Naive B cell (primary cell): Measurements from ENCODE around the gene SNCA. TPM values are rescaled to one million over a fixed set of nuclear protein-coding genes. Genes with fewer than 3 reads are reported as not detected.

Experiments
- ATAC-seq, 2 donors: fragments of 150-1000 bp; cut with Tn5 transposase; 2 replicates each; pipeline ENCODE4 v1.10.0; 2021; ENCODE audit warnings: low read depth in 2 of 2, mild to moderate bottlenecking in 2 of 2, moderate library complexity in 2 of 2
- DNase-seq: peaks from one replicate; pipeline ENCODE4 v3.0.0; 2022
- H3K27ac Mint-ChIP-seq, 6 donors: one replicate each; pipeline ENCODE4 v1.8.0; 2020 to 2022; ENCODE audit warnings: mild to moderate bottlenecking in 6 of 6, mixed read lengths in 6 of 6, moderate library complexity in 5 of 6, inconsistent platforms in 2 of 6
- H3K27me3 Mint-ChIP-seq, 3 donors: one replicate each; pipeline ENCODE4 v1.8.0; 2021 to 2022; ENCODE audit warnings: mixed read lengths in 3 of 3, mild to moderate bottlenecking in 1 of 3
- H3K36me3 Mint-ChIP-seq, 2 donors: one replicate each; pipeline ENCODE4 v1.8.0; 2020 to 2022; ENCODE audit warnings: mixed read lengths in 2 of 2, inconsistent platforms in 1 of 2, mild to moderate bottlenecking in 1 of 2
- H3K4me1 Mint-ChIP-seq, 3 donors: one replicate each; pipeline ENCODE4 v1.8.0; 2020 to 2022; ENCODE audit warnings: mixed read lengths in 3 of 3, inconsistent platforms in 1 of 3, mild to moderate bottlenecking in 1 of 3, moderate library complexity in 1 of 3
- H3K4me3 Mint-ChIP-seq, 8 donors: one replicate each; pipeline ENCODE4 v1.8.0; 2020 to 2022; ENCODE audit warnings: mild to moderate bottlenecking in 8 of 8, mixed read lengths in 8 of 8, moderate library complexity in 8 of 8, inconsistent platforms in 2 of 8
- H3K9me3 Mint-ChIP-seq, 7 donors: one replicate each; pipeline ENCODE4 v1.8.0; 2020 to 2022; ENCODE audit warnings: mixed read lengths in 7 of 7, mild to moderate bottlenecking in 5 of 7, inconsistent platforms in 2 of 7, moderate library complexity in 1 of 7
- polyA plus RNA-seq, 6 donors: library from polyadenylated mRNA; unstranded; fragments of 300-500 nt; fragmentation: Illumina TruSeq; gene quantifications; one replicate each; pipeline ENCODE4 v1.2.3, GENCODE V29; 2021; ENCODE audit warnings: low read depth in 6 of 6

Gene SNCA
- polyA plus RNA-seq, result 1 to 10 TPM in 5 of 6 donors, not detected in 1; 1.1 to 4.1 (median 2.2) TPM

GRCh38 chr4:89836897-89837384 is at the start of gene SNCA:
Gene SNCA (minus strand): TSS chr4:89837161. CDS start chr4:89835667, 1,494 bp downstream.
- H3K9me3 Mint-ChIP-seq, result no peaks in the 10 kb centered on the region
- H3K4me1 Mint-ChIP-seq, result peaks cover 16 to 23% (median 19%) of the 10 kb centered on the region in 3 donors
- peak within 1 kb of the TSS in 4 of 6 donors; percentile 45 to 92 (median 60) for H3K27ac Mint-ChIP-seq
- no peaks in the 10 kb centered on the region for H3K36me3 Mint-ChIP-seq
- DNase-seq (peak; percentile 17), ATAC-seq (peak; percentile 53 to 56)
- peaks cover 39 to 59% (median 43%) of the 10 kb centered on the region in 3 donors for H3K27me3 Mint-ChIP-seq
- H3K4me3 Mint-ChIP-seq, result peak within 1 kb of the TSS; percentile 75 to 91 (median 86)

- Mint-ChIP-seq H3K27ac (no peak overlapping the region), H3K4me1 (no peaks in the 10 kb centered on the region)
- no peak for ATAC-seq
Measured at GRCh38 chr4:89879215-89879614, 42.3 kb upstream of the SNCA start.

GRCh38 chr4:89878611-89879010 is 41.6 kb upstream of the SNCA start:
- H3K4me1 Mint-ChIP-seq, result no peaks in the 10 kb centered on the region
- no peak for DNase-seq
- no peak overlapping the region for H3K4me3 Mint-ChIP-seq
- H3K27me3 Mint-ChIP-seq, result peaks cover 0 to 5% (median 0%) of the 10 kb centered on the region in 3 donors
- H3K9me3 Mint-ChIP-seq, result no peaks in the 10 kb centered on the region
- no peak for ATAC-seq
- no peak overlapping the region for H3K27ac Mint-ChIP-seq
- no peaks in the 10 kb centered on the region for H3K36me3 Mint-ChIP-seq

More at GRCh38 chr4:89879215-89879614, 42.3 kb upstream of the SNCA start:
- Mint-ChIP-seq H3K9me3 (no peaks in the 10 kb centered on the region), H3K4me3 (no peak overlapping the region), H3K36me3 (no peaks in the 10 kb centered on the region), H3K27me3 (peaks cover 0 to 5% (median 0%) of the 10 kb centered on the region in 3 donors)
- no peak for DNase-seq

- no peak for ATAC-seq
- H3K27me3 Mint-ChIP-seq, result peaks cover 0 to 5% (median 0%) of the 10 kb centered on the region in 3 donors
- no peak overlapping the region for H3K4me3 Mint-ChIP-seq
Measured at GRCh38 chr4:89876548-89876947, 39.6 kb upstream of the SNCA start.

GRCh38 chr4:89871211-89871610 is 34.2 kb upstream of the SNCA start:
- Mint-ChIP-seq H3K4me3 (no peak overlapping the region), H3K27me3 (peaks cover 0 to 5% (median 4%) of the 10 kb centered on the region in 3 donors), H3K9me3 (peaks cover 0 to 4% (median 0%) of the 10 kb centered on the region in 7 donors), H3K27ac (no peak overlapping the region), H3K36me3 (no peaks in the 10 kb centered on the region), H3K4me1 (no peaks in the 10 kb centered on the region)
- DNase-seq, result no peak
- no peak for ATAC-seq

More at GRCh38 chr4:89876548-89876947, 39.6 kb upstream of the SNCA start:
- no peaks in the 10 kb centered on the region for H3K36me3 Mint-ChIP-seq
- no peaks in the 10 kb centered on the region for H3K4me1 Mint-ChIP-seq
- no peaks in the 10 kb centered on the region for H3K9me3 Mint-ChIP-seq
- H3K27ac Mint-ChIP-seq, result peak overlapping the region in 1 of 6 donors; percentile 77
- DNase-seq, result no peak

- Mint-ChIP-seq H3K4me1 (no peaks in the 10 kb centered on the region), H3K9me3 (peaks cover 0 to 5% (median 0%) of the 10 kb centered on the region in 7 donors), H3K27ac (no peak overlapping the region), H3K36me3 (no peaks in the 10 kb centered on the region), H3K27me3 (peaks cover 0 to 8% (median 5%) of the 10 kb centered on the region in 3 donors), H3K4me3 (no peak overlapping the region)
- DNase-seq, result no peak
- ATAC-seq, result no peak
Measured at GRCh38 chr4:89868999-89869589, 32.1 kb upstream of the SNCA start.

- Mint-ChIP-seq H3K36me3 (no peaks in the 10 kb centered on the region), H3K4me3 (no peak overlapping the region), H3K27me3 (peaks cover 0 to 8% (median 5%) of the 10 kb centered on the region in 3 donors), H3K9me3 (peaks cover 0 to 5% (median 0%) of the 10 kb centered on the region in 7 donors), H3K4me1 (no peaks in the 10 kb centered on the region), H3K27ac (no peak overlapping the region)
- DNase-seq, result no peak
- no peak for ATAC-seq
Measured at GRCh38 chr4:89868276-89868675, 31.3 kb upstream of the SNCA start.

- Mint-ChIP-seq H3K4me1 (no peaks in the 10 kb centered on the region), H3K9me3 (peaks cover 0 to 5% (median 2%) of the 10 kb centered on the region in 7 donors), H3K27ac (no peak overlapping the region), H3K27me3 (peaks cover 0 to 8% (median 5%) of the 10 kb centered on the region in 3 donors), H3K36me3 (no peaks in the 10 kb centered on the region), H3K4me3 (no peak overlapping the region)
- ATAC-seq (no peak), DNase-seq (no peak)
Measured at GRCh38 chr4:89863533-89863932, 26.6 kb upstream of the SNCA start.

GRCh38 chr4:89860971-89861370 is 24.0 kb upstream of the SNCA start:
- H3K9me3 Mint-ChIP-seq, result peaks cover 0 to 7% (median 3%) of the 10 kb centered on the region in 7 donors
- H3K4me3 Mint-ChIP-seq, result no peak overlapping the region
- H3K27ac Mint-ChIP-seq, result no peak overlapping the region
- H3K4me1 Mint-ChIP-seq, result no peaks in the 10 kb centered on the region
- peaks cover 0 to 6% (median 5%) of the 10 kb centered on the region in 3 donors for H3K27me3 Mint-ChIP-seq
- no peak for ATAC-seq
- H3K36me3 Mint-ChIP-seq, result no peaks in the 10 kb centered on the region
- no peak for DNase-seq

- Mint-ChIP-seq H3K4me1 (no peaks in the 10 kb centered on the region), H3K4me3 (no peak overlapping the region), H3K27me3 (peaks cover 0 to 6% (median 5%) of the 10 kb centered on the region in 3 donors), H3K9me3 (peaks cover 2 to 15% (median 8%) of the 10 kb centered on the region in 7 donors), H3K27ac (no peak overlapping the region), H3K36me3 (peaks cover 0 to 8% of the 10 kb centered on the region in 2 donors)
- DNase-seq (no peak), ATAC-seq (no peak)
Measured at GRCh38 chr4:89855236-89855635, 18.3 kb upstream of the SNCA start.

GRCh38 chr4:89847571-89848325 is 10.8 kb upstream of the SNCA start:
- H3K9me3 Mint-ChIP-seq, result peaks cover 7 to 29% (median 10%) of the 10 kb centered on the region in 7 donors
- no peak for DNase-seq
- peaks cover 0 to 12% of the 10 kb centered on the region in 2 donors for H3K36me3 Mint-ChIP-seq
- no peaks in the 10 kb centered on the region for H3K27me3 Mint-ChIP-seq
- H3K4me1 Mint-ChIP-seq, result no peaks in the 10 kb centered on the region
- H3K4me3 Mint-ChIP-seq, result no peak overlapping the region
- no peak overlapping the region for H3K27ac Mint-ChIP-seq
- no peak for ATAC-seq

- Mint-ChIP-seq H3K27ac (no peak overlapping the region), H3K27me3 (peaks cover 39 to 43% (median 40%) of the 10 kb centered on the region in 3 donors), H3K4me1 (peaks cover 16 to 23% (median 19%) of the 10 kb centered on the region in 3 donors), H3K4me3 (no peak overlapping the region), H3K9me3 (no peaks in the 10 kb centered on the region), H3K36me3 (no peaks in the 10 kb centered on the region)
- no peak for ATAC-seq
- DNase-seq, result no peak
Measured at GRCh38 chr4:89839558-89839957, 2.6 kb upstream of the SNCA start.

GRCh38 chr4:89837993-89838390 is 1.0 kb upstream of the SNCA start:
- H3K27ac Mint-ChIP-seq, result no peak overlapping the region
- no peaks in the 10 kb centered on the region for H3K9me3 Mint-ChIP-seq
- H3K4me3 Mint-ChIP-seq, result peak overlapping the region; percentile 75 to 91 (median 86)
- H3K36me3 Mint-ChIP-seq, result no peaks in the 10 kb centered on the region
- peaks cover 39 to 59% (median 43%) of the 10 kb centered on the region in 3 donors for H3K27me3 Mint-ChIP-seq
- ATAC-seq (peak; percentile 18 to 29), DNase-seq (no peak)
- H3K4me1 Mint-ChIP-seq, result peaks cover 16 to 23% (median 19%) of the 10 kb centered on the region in 3 donors
